GM19468 (cell line): Measurements from ENCODE around the gene ART4.

Source experiments
- ATAC-seq: cut with Tn5 transposase; IDR thresholded peaks from one replicate; pipeline ENCODE4 v1.9.1; 2021; ENCODE audit warnings: mild to moderate bottlenecking, moderate library complexity, moderate number of reproducible peaks; ENCODE audit not compliant: unreplicated experiment; ENCODE audit errors: extremely low read depth

ART4 gene

GRCh38 chr12:14843425-14843887, at the start of gene ART4:
Gene ART4 (minus strand): TSS chr12:14843526. CDS start chr12:14843113, 413 bp downstream.
- ATAC-seq, result no peak

GRCh38 chr12:14892726-14893505, 49.6 kb upstream of the ART4 start:
- no peak for ATAC-seq

- ATAC-seq, result no peak
These were observed 47.4 kb upstream of the ART4 start for GRCh38 chr12:14890701-14891100.

GRCh38 chr12:14886271-14886670, 42.9 kb upstream of the ART4 start:
- ATAC-seq, result no peak

- ATAC-seq, result no peak
These were observed 42.4 kb upstream of the ART4 start, which contains the start of gene MGP for GRCh38 chr12:14885718-14886221. Gene MGP (minus strand): TSS chr12:14885854. CDS start chr12:14885791, 63 bp downstream.

GRCh38 chr12:14884458-14884878, 41.1 kb upstream of the ART4 start:
- ATAC-seq, result peak; percentile 90

- ATAC-seq, result no peak
These were observed 40.4 kb upstream of the ART4 start for GRCh38 chr12:14883686-14884085.

- no peak for ATAC-seq
These were observed 37.6 kb upstream of the ART4 start for GRCh38 chr12:14880890-14881453.

GRCh38 chr12:14879222-14879933, 36.1 kb upstream of the ART4 start:
- ATAC-seq, result no peak

GRCh38 chr12:14878488-14878887, 35.2 kb upstream of the ART4 start:
- ATAC-seq, result no peak

GRCh38 chr12:14876833-14877232, 33.5 kb upstream of the ART4 start:
- no peak for ATAC-seq

GRCh38 chr12:14874882-14875281, 31.6 kb upstream of the ART4 start:
- no peak for ATAC-seq

- ATAC-seq, result no peak
These were observed 30.3 kb upstream of the ART4 start for GRCh38 chr12:14873440-14874185.

GRCh38 chr12:14871886-14872285, 28.6 kb upstream of the ART4 start:
- ATAC-seq, result no peak

GRCh38 chr12:14871247-14871646, 27.9 kb upstream of the ART4 start:
- no peak for ATAC-seq

GRCh38 chr12:14868916-14869506, 25.7 kb upstream of the ART4 start:
- no peak for ATAC-seq

GRCh38 chr12:14860490-14860889, 17.2 kb upstream of the ART4 start:
- ATAC-seq, result no peak

- ATAC-seq, result no peak
These were observed 15.2 kb upstream of the ART4 start for GRCh38 chr12:14858513-14858912.

- ATAC-seq, result no peak
These were observed 11.4 kb upstream of the ART4 start for GRCh38 chr12:14854586-14855183.
